ENCODE measurements around the gene F2RL2. TPM values are rescaled to one million over a fixed set of nuclear protein-coding genes. Genes with fewer than 3 reads are reported as not detected.

Gene F2RL2
- total and polyA plus RNA-seq, 10 of the 15 experiments (the other 5 are each of a cell fraction or from before 2014, with no cell fraction given) = 0.03 to 0.24 (median 0.08) TPM; not detected in 5

DNA sequence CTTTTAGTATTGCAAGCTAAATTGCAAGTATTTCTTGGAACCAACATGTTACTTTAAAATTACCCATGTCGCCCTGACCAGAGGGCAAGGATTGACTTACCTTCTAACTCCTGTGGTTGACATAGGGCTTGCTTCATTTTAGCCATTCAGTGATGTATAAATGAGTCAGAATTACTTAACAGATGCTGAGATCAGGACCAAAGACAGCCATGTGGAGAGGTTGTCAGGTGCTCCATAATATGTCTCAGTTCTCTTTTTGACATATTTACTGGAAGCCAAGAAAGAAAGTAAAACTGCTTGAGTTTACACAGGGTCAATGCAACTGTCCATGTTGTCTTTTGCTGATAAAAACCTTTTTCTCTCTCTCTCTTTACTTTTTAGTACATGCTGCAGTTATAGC lies 33.2 kb downstream of the F2RL2 start (continued):
- TF ChIP-seq E2F8 (IDR thresholded peaks at IDR 0.05; ENCODE audit: low read depth, partially characterized antibody) (no peak), CBX3 (IDR thresholded peaks at IDR 0.05; ENCODE audit: borderline replicate concordance, low read depth) (no peak), CEBPB (IDR thresholded peaks at IDR 0.05; ENCODE audit: borderline replicate concordance in 1 of 2, low read depth in 2 of 2, low read length in 2 of 2) (no peak), NFYB (IDR thresholded peaks at IDR 0.05; ENCODE audit: insufficient read depth, low read depth, low read length) (no peak), MYB (IDR thresholded peaks at IDR 0.05; ENCODE audit: borderline replicate concordance, low read depth, low read length) (no peak), RBBP5 (conservative IDR thresholded peaks at IDR 0.05) (no peak), NFXL1 (IDR thresholded peaks at IDR 0.05; ENCODE audit: borderline replicate concordance) (no peak), SUZ12 (IDR thresholded peaks at IDR 0.05; ENCODE audit: unreplicated experiment) (no peak), SP1 (IDR thresholded peaks at IDR 0.05; ENCODE audit: low read depth, low read length) (no peak), IKZF2 (IDR thresholded peaks at IDR 0.05) (peak; percentile 47 to 59; a peak in 2 of 4 replicates), STAT1 (conservative IDR thresholded peaks at IDR 0.05) (no peak), ZNF592 (IDR thresholded peaks at IDR 0.05) (no peak), ESRRA (IDR thresholded peaks at IDR 0.05; ENCODE audit: low read length) (no peak), PML (IDR thresholded peaks at IDR 0.05; ENCODE audit: low read length) (no peak), SUPT20H (IDR thresholded peaks at IDR 0.05; ENCODE audit: borderline replicate concordance, control insufficient read depth, low read depth, low read length) (no peak), BCL11A (IDR thresholded peaks at IDR 0.05; ENCODE audit: low read depth, low read length) (no peak), IKZF1 (conservative IDR thresholded peaks at IDR 0.05) (0 out of 2 replicates have a peak, but pooled peaks have one; percentile 23)
- TF ChIP-seq, protein P1, sequence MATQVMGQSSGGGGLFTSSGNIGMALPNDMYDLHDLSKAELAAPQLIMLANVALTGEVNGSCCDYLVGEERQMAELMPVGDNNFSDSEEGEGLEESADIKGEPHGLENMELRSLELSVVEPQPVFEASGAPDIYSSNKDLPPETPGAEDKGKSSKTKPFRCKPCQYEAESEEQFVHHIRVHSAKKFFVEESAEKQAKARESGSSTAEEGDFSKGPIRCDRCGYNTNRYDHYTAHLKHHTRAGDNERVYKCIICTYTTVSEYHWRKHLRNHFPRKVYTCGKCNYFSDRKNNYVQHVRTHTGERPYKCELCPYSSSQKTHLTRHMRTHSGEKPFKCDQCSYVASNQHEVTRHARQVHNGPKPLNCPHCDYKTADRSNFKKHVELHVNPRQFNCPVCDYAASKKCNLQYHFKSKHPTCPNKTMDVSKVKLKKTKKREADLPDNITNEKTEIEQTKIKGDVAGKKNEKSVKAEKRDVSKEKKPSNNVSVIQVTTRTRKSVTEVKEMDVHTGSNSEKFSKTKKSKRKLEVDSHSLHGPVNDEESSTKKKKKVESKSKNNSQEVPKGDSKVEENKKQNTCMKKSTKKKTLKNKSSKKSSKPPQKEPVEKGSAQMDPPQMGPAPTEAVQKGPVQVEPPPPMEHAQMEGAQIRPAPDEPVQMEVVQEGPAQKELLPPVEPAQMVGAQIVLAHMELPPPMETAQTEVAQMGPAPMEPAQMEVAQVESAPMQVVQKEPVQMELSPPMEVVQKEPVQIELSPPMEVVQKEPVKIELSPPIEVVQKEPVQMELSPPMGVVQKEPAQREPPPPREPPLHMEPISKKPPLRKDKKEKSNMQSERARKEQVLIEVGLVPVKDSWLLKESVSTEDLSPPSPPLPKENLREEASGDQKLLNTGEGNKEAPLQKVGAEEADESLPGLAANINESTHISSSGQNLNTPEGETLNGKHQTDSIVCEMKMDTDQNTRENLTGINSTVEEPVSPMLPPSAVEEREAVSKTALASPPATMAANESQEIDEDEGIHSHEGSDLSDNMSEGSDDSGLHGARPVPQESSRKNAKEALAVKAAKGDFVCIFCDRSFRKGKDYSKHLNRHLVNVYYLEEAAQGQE (IDR thresholded peaks at IDR 0.05; ENCODE audit: low read depth, low read length) = peak; percentile 46; the same call in 1 of the 2 replicates
- TF ChIP-seq, protein P2, sequence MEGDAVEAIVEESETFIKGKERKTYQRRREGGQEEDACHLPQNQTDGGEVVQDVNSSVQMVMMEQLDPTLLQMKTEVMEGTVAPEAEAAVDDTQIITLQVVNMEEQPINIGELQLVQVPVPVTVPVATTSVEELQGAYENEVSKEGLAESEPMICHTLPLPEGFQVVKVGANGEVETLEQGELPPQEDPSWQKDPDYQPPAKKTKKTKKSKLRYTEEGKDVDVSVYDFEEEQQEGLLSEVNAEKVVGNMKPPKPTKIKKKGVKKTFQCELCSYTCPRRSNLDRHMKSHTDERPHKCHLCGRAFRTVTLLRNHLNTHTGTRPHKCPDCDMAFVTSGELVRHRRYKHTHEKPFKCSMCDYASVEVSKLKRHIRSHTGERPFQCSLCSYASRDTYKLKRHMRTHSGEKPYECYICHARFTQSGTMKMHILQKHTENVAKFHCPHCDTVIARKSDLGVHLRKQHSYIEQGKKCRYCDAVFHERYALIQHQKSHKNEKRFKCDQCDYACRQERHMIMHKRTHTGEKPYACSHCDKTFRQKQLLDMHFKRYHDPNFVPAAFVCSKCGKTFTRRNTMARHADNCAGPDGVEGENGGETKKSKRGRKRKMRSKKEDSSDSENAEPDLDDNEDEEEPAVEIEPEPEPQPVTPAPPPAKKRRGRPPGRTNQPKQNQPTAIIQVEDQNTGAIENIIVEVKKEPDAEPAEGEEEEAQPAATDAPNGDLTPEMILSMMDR (IDR thresholded peaks at IDR 0.05 in 2 of 3, conservative IDR thresholded peaks at IDR 0.05 in 1 of 3; ENCODE audit: control insufficient read depth in 2 of 3, extremely low read depth in 1 of 3, insufficient read depth in 1 of 3, low read depth in 3 of 3, low read length in 3 of 3) = no peak
